Endothelial cell (in vitro differentiated cells): ENCODE measurements around the gene OCIAD1. TPM values are rescaled to one million over a fixed set of nuclear protein-coding genes. Genes with fewer than 3 reads are reported as not detected.

ENCODE experiments used
- DNase-seq: peaks from one replicate; pipeline ENCODE4 v3.0.0; 2021; ENCODE audit warnings: low spot score
- H3K27ac Mint-ChIP-seq: one replicate; pipeline ENCODE4 v1.8.0; 2021; ENCODE audit warnings: mixed read lengths, inconsistent platforms; ENCODE audit not compliant: unreplicated experiment
- H3K27me3 Mint-ChIP-seq: one replicate; pipeline ENCODE4 v1.8.0; 2021; ENCODE audit warnings: mild to moderate bottlenecking, moderate library complexity, mixed read lengths, inconsistent platforms; ENCODE audit not compliant: unreplicated experiment
- H3K36me3 Mint-ChIP-seq: one replicate; pipeline ENCODE4 v1.8.0; 2021; ENCODE audit warnings: mild to moderate bottlenecking, low read depth, mixed read lengths, inconsistent platforms; ENCODE audit not compliant: unreplicated experiment
- H3K4me1 Mint-ChIP-seq: one replicate; pipeline ENCODE4 v1.8.0; 2021; ENCODE audit warnings: mild to moderate bottlenecking, mixed read lengths, inconsistent platforms; ENCODE audit not compliant: unreplicated experiment
- H3K4me3 Mint-ChIP-seq: one replicate; pipeline ENCODE4 v1.8.0; 2021; ENCODE audit warnings: mild to moderate bottlenecking, mixed read lengths, inconsistent platforms; ENCODE audit not compliant: unreplicated experiment
- H3K9me3 Mint-ChIP-seq: one replicate; pipeline ENCODE4 v1.8.0; 2021; ENCODE audit warnings: mixed read lengths, inconsistent platforms; ENCODE audit not compliant: unreplicated experiment
- CTCF ChIP-seq: fragments of 200-600 bp; sonication (generic); IDR thresholded peaks from one replicate; pipeline ENCODE4 v1.5.0; 2021; ENCODE audit warnings: antibody characterized with exemption; ENCODE audit not compliant: unreplicated experiment
- total RNA-seq: library from RNA; stranded (reverse); fragmentation: NEBNext Ultra II Directional; extraction: Animal tissue kit (Norgen Biotek cat#: 25700); gene quantifications from one replicate; pipeline ENCODE4 v1.2.1, GENCODE V29; 2021; ENCODE audit not compliant: unreplicated experiment

Gene OCIAD1
- total RNA-seq, 1 donor from 2014 or later: 121 TPM

DNA sequence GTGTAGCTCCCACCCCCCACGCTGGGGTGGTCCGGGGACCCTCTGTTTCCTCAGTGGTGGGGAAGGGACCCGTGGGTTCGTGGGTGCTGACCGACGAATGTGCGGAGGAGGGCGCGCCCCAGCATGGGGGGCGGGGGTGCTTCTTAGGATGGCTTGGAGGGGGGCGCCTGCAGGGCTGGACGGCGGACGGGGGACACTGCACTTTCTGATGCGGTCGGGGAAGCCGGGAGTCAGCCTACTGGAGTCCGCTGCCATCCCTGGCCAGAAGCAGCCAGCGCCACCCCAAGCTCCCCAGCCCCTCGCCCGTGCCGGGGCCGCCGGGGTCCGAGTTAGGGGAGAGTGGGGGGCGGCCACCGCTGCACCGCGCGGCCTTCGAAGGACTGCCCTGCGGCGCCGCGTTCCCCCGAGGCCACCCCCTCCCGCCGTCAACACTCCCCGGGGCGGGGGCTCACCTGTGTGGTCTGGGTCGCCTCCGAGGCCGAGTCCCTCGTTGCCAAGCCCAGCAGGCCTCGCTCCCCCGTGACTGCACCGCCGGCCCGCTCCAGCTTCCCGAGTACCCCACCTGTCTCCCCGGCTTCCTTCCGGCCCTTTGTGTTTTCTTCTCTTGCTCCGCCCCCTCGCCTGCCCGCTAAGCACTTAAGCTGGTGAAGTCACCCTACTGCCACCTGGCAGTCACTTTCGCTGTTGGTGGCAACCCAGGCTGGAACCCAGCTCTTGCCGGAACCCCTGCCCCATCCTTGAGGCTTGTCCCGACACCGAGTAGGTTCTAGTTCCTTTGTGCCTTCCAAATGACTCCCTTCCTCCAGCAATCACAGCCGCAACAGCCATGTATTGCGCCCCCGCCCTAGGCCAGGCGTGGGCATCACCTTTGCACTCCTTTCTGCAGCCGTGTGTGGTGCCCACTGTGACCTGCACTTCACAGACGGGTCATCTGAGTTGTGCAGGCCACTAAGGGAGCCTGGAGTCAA lies 75.6 kb downstream of the OCIAD1 start, which contains the start of gene OCIAD2:
Gene OCIAD2 (minus strand): TSS at position 569 of the 968 bp plus-strand sequence. CDS start 2,225 bp downstream, outside the sequence.
- Mint-ChIP-seq H3K4me3 (peak within 1 kb of the TSS; percentile 96), H3K27ac (peak within 1 kb of the TSS; percentile 92), H3K9me3 (peaks cover 4% of the 10 kb centered on the region), H3K4me1 (peaks cover 19% of the 10 kb centered on the region), H3K36me3 (peaks cover 20% of the 10 kb centered on the region), H3K27me3 (peaks cover 15% of the 10 kb centered on the region)
- no peak for TF ChIP-seq CTCF
- DNase-seq: peak; percentile 58

- Mint-ChIP-seq H3K9me3 (peaks cover 4% of the 10 kb centered on the region), H3K4me1 (peaks cover 19% of the 10 kb centered on the region), H3K27ac (no peak overlapping the region), H3K36me3 (peaks cover 15% of the 10 kb centered on the region), H3K27me3 (peaks cover 17% of the 10 kb centered on the region), H3K4me3 (peak overlapping the region; percentile 27)
- TF ChIP-seq CTCF: no peak
- DNase-seq: no peak
These were observed 77.0 kb downstream of the OCIAD1 start for GRCh38 chr4:48907706-48908477.

DNA sequence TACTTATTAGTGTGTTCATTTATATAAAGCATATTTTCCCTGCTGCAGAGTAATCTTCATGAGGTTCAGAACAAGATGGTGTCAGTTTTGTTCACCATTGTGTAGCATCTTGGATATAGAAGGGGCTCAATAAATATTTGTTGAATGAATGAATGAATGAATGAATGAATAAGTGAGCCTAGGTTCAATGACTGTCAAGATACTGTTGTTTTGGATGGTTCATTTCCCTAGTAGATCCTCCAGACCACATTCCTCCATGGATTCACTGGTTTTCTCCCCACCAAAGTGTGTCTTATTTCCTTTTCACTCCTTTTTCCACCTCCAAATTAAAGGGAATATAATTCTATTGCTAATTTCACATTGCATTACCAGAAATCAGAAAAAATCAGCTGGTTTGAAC lies 77.8 kb downstream of the OCIAD1 start:
- no peak for TF ChIP-seq CTCF
- Mint-ChIP-seq H3K27me3 (peaks cover 17% of the 10 kb centered on the region), H3K27ac (no peak overlapping the region), H3K4me1 (peaks cover 19% of the 10 kb centered on the region), H3K9me3 (peaks cover 4% of the 10 kb centered on the region), H3K4me3 (peak overlapping the region; percentile 27), H3K36me3 (peaks cover 14% of the 10 kb centered on the region)
- DNase-seq: no peak

DNA sequence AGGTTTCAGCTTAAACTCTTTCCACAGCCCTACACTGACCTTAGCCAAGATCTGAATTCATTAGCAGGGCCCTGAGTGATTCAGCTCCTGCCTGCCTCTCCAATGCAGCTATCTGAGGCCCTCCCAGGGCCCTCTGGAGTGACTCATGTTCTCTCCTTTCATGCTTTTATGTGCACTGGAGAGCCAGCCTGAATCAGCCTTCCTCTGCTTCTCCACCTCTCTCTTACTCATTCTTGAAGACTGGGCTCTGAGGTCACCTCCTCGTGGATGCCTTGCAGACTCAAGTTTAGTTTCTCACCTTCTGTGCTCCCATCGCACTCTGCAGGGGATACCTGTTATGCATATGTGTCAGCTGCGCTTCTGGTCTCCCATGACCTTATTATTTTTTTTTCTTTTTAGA lies 78.8 kb downstream of the OCIAD1 start:
- Mint-ChIP-seq H3K4me1 (peaks cover 15% of the 10 kb centered on the region), H3K27ac (no peak overlapping the region), H3K27me3 (peaks cover 16% of the 10 kb centered on the region), H3K4me3 (no peak overlapping the region), H3K9me3 (peaks cover 4% of the 10 kb centered on the region), H3K36me3 (peaks cover 10% of the 10 kb centered on the region)
- TF ChIP-seq CTCF: no peak
- no peak for DNase-seq
